ENCODE measurements around the gene CRHR1. TPM values are rescaled to one million over a fixed set of nuclear protein-coding genes. Genes with fewer than 3 reads are reported as not detected.

The CRHR1 gene
- total RNA-seq, 1 experiment from 2014 or later, result 0.15 TPM

DNA sequence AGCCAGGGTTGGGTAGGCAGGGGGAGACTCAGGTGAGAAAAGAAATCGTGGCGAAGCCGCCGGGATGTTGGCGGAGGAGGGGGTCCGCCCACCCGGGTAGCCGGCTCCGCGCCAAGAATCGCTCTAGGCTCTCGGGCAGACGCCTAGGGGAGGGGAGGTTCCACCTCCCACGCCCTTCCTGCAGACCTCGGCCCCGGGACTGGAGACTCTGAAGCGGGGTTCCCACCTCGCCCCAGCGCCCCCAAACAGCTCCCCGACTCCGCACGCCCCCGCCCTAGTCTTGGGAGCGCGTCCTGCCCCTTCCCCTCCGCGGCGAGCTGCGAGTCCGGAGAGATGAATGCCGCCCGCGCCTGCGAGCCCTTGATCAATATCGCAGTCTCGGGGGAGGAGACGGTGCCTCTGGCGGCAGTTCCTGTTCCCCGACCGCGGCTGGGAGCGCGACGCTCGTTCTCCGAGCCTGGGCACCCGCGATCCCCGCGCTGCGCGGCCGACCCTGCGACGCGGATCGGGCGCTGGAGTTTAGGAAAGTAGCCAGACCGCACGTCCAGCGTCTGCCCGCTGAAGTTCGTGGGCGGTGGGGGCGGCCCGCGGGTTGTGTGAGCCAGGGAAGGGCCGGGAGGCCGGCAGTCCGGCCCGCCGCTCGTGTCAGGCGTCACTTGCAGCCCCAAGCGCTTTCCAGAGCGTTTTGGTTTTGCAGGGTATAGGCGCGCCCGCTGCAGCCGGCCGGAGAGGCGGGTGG is 790 bp downstream of the CRHR1 start:
- intact Hi-C loops (cut with micrococcal nuclease; ENCODE audit: unreplicated experiment) (loop anchor here (5.0 kb wide), 1 partner anchor 47 kb away; no protein-coding TSS in a partner anchor), in situ Hi-C loops (cut with HindIII; ENCODE audit: low pct_unique_long_range_greater_than_20kb, low sequenced_read_pairs) (no loop called here)
- Histone ChIP-seq H3K4me1 (ENCODE audit: control insufficient read depth, insufficient read depth, low read length) (no peaks in the 10 kb centered on the region), H3K27ac (ENCODE audit: low read length) (no peak overlapping the region), H3K27me3 (ENCODE audit: control insufficient read depth, insufficient read depth, low read length) (no peaks in the 10 kb centered on the region; the same call in 1 of the 2 replicates), H3K9me3 (ENCODE audit: control insufficient read depth, insufficient read depth, low read depth, low read length) (no peaks in the 10 kb centered on the region), H3K36me3 (ENCODE audit: control insufficient read depth, insufficient read depth, low read length) (no peaks in the 10 kb centered on the region), H3K4me3 (ENCODE audit: low read depth in 2 of 2, low read length in 2 of 2) (peak overlapping the region; percentile 39 to 43)
- TF ChIP-seq TCF7L2 (IDR thresholded peaks at IDR 0.05; ENCODE audit: low read depth, low read length) (no peak), SIN3A (IDR thresholded peaks at IDR 0.05; ENCODE audit: borderline replicate concordance, insufficient read depth, low read depth, low read length) (no peak), POLR2AphosphoS5 (IDR thresholded peaks at IDR 0.05; ENCODE audit: low read depth, low read length) (no peak), CTCF (IDR thresholded peaks at IDR 0.05) (no peak)
- TF ChIP-seq, protein P1, sequence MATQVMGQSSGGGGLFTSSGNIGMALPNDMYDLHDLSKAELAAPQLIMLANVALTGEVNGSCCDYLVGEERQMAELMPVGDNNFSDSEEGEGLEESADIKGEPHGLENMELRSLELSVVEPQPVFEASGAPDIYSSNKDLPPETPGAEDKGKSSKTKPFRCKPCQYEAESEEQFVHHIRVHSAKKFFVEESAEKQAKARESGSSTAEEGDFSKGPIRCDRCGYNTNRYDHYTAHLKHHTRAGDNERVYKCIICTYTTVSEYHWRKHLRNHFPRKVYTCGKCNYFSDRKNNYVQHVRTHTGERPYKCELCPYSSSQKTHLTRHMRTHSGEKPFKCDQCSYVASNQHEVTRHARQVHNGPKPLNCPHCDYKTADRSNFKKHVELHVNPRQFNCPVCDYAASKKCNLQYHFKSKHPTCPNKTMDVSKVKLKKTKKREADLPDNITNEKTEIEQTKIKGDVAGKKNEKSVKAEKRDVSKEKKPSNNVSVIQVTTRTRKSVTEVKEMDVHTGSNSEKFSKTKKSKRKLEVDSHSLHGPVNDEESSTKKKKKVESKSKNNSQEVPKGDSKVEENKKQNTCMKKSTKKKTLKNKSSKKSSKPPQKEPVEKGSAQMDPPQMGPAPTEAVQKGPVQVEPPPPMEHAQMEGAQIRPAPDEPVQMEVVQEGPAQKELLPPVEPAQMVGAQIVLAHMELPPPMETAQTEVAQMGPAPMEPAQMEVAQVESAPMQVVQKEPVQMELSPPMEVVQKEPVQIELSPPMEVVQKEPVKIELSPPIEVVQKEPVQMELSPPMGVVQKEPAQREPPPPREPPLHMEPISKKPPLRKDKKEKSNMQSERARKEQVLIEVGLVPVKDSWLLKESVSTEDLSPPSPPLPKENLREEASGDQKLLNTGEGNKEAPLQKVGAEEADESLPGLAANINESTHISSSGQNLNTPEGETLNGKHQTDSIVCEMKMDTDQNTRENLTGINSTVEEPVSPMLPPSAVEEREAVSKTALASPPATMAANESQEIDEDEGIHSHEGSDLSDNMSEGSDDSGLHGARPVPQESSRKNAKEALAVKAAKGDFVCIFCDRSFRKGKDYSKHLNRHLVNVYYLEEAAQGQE (IDR thresholded peaks at IDR 0.05; ENCODE audit: insufficient read depth in 1 of 2, low read depth in 2 of 2, low read length in 1 of 2), result no peak
- BruUV-seq (replicated peaks), result no TSS peak
- ATAC-seq, result peak; percentile 41
- DNase-seq (ENCODE audit: low read depth, low spot score), result no peak
- ChIA-PET POLR2A (no interaction called here), CTCF (no interaction called here)

GRCh38 chr17:45785480-45786193 is 1.5 kb downstream of the CRHR1 start:
- ChIA-PET CTCF (no interaction called here), POLR2A (no interaction called here)
- H3K4me3 ChIP-seq (ENCODE audit: low read depth in 2 of 2, low read length in 2 of 2), result no peak overlapping the region
- H3K4me1 ChIP-seq (ENCODE audit: control insufficient read depth, insufficient read depth, low read length), result no peaks in the 10 kb centered on the region
- in situ Hi-C loops (cut with HindIII; ENCODE audit: low pct_unique_long_range_greater_than_20kb, low sequenced_read_pairs) (no loop called here), intact Hi-C loops (cut with micrococcal nuclease; ENCODE audit: unreplicated experiment) (no loop called here)
- DNase-seq (ENCODE audit: low read depth, low spot score) (no peak), ATAC-seq (no peak)
- no peak overlapping the region for H3K27ac ChIP-seq (ENCODE audit: low read length)
- H3K27me3 ChIP-seq (ENCODE audit: control insufficient read depth, insufficient read depth, low read length), result no peaks in the 10 kb centered on the region; the same call in 1 of the 2 replicates
- TF ChIP-seq SIN3A (IDR thresholded peaks at IDR 0.05; ENCODE audit: borderline replicate concordance, insufficient read depth, low read depth, low read length), result no peak
- TF ChIP-seq POLR2AphosphoS5 (IDR thresholded peaks at IDR 0.05; ENCODE audit: low read depth, low read length), result no peak
- no peak for TF ChIP-seq TCF7L2 (IDR thresholded peaks at IDR 0.05; ENCODE audit: low read depth, low read length)
- no peak for TF ChIP-seq CTCF (IDR thresholded peaks at IDR 0.05)
- TF ChIP-seq, protein P1 (IDR thresholded peaks at IDR 0.05; ENCODE audit: insufficient read depth in 1 of 2, low read depth in 2 of 2, low read length in 1 of 2), result no peak
- no TSS peak for BruUV-seq (replicated peaks)
- no peaks in the 10 kb centered on the region for H3K36me3 ChIP-seq (ENCODE audit: control insufficient read depth, insufficient read depth, low read length)
- no peaks in the 10 kb centered on the region for H3K9me3 ChIP-seq (ENCODE audit: control insufficient read depth, insufficient read depth, low read depth, low read length)

All from Panc1 (cell line).